Measurements from ENCODE around the gene ACADVL.

- TF ChIP-seq CTCF (IDR thresholded peaks at IDR 0.05; ENCODE audit: low read length), result no peak
- no peak for TF ChIP-seq EZH2 (IDR thresholded peaks at IDR 0.05; ENCODE audit: borderline replicate concordance, low read length)
These were observed 27.0 kb downstream of the ACADVL start for GRCh38 chr17:7246779-7247178.

Measured in OCI-LY1 (cell line).